ENCODE measurements around the gene EML6.

- TF ChIP-seq CTCF (optimal IDR thresholded peaks at IDR 0.05 in 1 of 3, IDR thresholded peaks at IDR 0.05 in 1 of 3, conservative IDR thresholded peaks at IDR 0.05 in 1 of 3; ENCODE audit: extremely low read depth in 1 of 3, insufficient read depth in 2 of 3, low read length in 3 of 3), result no peak
- no peak for TF ChIP-seq EZH2 (IDR thresholded peaks at IDR 0.05; ENCODE audit: low read length)
These were observed 260.1 kb downstream of the EML6 start for GRCh38 chr2:54983345-54984220.

Data from keratinocyte (primary cell).